Amniotic stem cell (primary cell): Measurements from ENCODE around the gene CRYBB3.
A peak's percentile ranks its signal among the peaks of the same experiment; 100 is the strongest.
"Not testable (repeated sequence)": the region's sequence is repeated elsewhere in the genome, so short reads cannot be mapped to it uniquely, and the experiment has no call there.

Experiments used
- DNase-seq: peaks from one replicate; lab custom pipeline; 2025; lab: John Stamatoyannopoulos, UW

The CRYBB3 gene

GRCh38 chr22:25207553-25208157 is 8.0 kb downstream of the CRYBB3 start:
- no peak for DNase-seq

- DNase-seq, result no peak
Observed at GRCh38 chr22:25208328-25208727, 8.7 kb downstream of the CRYBB3 start.

DNA sequence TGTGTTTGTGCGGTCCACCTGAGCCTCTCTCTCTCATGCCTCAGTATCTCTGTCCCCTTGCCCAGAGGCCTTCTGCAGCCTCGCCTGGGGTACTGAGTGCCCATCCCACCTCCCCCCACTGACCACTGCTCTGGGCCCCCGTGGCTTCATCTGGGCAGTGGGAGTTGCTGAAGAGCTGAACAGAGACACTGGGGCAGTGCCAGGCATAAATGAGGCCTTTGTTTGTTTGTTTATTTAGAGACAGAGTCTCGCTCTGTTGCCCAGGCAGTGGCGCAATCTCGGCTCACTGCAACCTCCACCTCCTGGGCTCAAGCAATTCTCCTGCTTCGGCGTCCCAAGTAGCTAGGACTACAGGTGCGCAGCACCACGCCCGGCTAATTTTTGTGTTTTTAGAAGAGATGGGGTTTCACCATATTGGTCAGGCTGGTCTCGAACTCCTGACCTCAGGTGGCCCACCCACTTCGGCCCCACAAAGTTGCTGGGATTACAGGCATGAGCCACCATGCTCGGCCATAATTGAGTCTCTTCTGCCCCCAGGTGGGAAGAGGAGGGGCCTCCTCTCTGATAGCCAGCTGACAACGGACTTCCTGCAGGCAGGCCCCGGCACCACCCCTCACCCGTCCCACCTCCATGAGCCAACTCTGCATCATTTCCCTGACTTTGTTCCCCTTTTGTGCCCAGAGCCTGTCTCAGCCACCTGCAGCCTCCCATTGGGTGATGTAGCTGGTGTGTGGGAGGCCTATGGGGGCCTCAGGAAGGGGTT is 9.3 kb downstream of the CRYBB3 start:
- DNase-seq, result no peak

DNA sequence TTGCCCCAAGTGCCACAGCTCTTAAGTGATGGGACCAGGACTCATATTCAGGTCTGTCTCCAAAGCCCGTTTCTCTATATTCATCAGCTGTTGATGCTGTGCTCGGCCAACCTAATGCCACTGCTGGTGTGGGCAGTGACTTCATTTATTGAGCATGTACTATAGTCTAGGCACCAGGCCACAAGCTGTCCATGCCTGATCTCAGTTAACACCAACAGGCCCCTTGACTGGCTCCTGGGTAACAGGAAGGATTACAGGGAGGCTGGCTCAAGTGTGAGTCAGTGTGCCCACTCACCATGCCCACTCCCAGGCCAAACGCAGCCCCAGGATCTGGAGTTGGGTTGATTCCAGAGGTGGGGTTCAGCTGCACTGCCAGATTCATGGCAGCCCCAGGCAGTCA is 11.1 kb downstream of the CRYBB3 start:
- DNase-seq, result no peak

DNA sequence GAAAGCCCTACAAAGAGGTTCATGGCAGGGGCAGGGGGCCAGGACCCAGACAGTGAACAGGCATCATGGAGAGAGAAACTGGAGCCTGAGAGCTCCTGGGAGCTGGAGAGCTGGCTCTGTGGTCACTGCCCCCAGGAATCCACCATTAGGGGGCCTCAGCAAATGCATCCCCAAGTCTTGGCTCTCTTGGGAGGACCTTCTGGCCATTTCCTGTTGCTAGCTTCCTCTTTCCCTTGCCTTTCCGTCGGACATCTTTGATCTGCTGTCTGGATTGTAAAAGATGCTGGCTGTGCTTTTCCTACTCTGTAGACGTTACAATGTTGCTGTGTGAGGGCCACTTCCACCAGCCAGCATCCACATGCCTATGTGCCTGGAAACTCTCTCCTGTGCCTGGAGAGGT is 12.7 kb downstream of the CRYBB3 start:
- DNase-seq, result no peak

DNA sequence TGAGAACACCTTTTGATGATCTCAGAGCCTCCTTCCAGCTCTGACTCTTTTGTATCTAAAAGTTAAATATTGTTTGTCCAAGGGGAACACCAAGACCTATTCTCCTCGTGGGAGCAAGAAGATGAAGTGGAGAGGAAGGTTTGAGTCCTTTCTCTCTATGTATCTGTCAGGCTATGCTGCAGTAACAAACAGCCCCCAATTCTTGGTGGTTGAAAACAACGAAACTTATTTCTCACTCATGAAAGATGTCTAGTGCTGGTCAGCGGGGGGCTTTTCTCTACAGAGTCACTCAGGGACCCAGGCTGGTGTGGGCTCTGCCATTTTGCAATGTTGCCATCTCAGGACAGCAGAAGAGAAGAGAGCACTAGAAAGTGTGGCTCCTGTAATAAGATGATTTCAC is 13.6 kb downstream of the CRYBB3 start:
- no peak for DNase-seq

- no peak for DNase-seq
Observed at GRCh38 chr22:25216230-25216629, 16.6 kb downstream of the CRYBB3 start.

DNA sequence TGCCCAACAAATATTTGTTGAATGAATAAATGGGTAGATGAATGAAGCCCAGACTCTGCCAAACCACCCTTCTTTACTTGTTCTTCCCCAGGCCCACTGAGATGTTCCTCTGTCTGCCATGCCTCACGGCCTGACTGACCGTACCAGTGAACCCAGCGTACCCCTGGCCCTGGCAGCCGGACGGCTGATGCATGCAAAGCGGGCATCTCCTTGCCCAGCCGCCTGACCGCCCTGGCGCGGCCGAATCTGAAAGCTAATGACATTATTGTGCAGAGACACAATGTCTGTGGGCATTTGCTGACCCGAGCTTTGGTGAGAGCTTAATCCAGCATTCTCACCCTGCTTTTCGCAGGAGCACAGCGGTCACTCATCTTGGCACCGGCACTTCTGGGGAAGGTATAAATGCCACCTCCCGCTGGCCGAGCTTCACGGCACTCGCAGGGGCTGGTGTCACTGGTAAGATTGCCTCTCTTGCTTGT is 19.6 kb downstream of the CRYBB3 start, which contains the start of gene CRYBB2:
Gene CRYBB2, plus strand, starts transcription at position 429 of the 479 bp plus-strand sequence. CDS start 1,791 bp downstream, outside the sequence.
- DNase-seq, result no peak

DNA sequence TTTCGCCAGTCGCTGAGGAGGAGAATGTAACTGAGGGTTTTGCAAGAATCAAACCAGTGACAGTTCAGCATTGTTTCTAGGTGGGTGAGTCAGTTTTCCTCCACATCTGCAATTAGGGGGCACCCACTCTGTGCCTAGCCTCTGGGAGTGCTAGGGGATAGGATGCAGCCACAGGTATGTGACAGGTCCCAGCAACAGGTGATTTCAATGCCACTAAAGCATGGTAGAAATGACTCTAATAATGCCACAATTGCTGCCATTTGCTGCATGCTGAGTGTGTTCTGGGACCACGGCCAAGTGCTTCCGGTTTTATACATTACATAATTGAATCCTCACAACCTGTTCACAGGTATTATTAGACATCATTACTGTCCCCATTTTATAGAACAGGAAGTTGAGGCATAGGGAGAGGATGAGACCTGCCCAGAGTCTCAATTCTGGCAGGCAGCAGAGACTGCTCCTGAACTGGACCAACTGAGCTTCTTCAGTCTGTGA is 20.3 kb downstream of the CRYBB3 start:
- no peak for DNase-seq

- no peak for DNase-seq
Observed at GRCh38 chr22:25221790-25222189, 22.1 kb downstream of the CRYBB3 start.

- DNase-seq, result no peak
Observed at GRCh38 chr22:25223269-25223850, 23.7 kb downstream of the CRYBB3 start.

DNA sequence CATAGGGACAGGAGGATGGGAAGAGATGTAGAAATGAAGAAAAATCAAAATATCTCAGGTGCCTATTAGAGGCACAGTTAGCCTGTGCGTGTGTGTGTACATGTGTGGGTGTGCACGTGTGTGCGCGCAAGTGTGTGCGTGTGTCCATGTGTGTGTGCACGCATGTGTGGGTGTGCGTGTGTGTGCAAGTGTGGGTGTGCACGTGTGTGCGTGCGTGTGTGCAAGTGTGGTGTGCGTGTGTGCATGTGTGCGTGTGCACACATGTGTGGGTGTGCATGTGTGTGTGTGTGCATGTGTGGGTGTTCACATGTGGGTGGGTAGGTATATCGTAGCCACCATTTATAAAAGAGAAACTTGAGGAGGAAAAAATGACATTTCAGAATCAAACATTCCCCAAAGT is 29.2 kb downstream of the CRYBB3 start:
- no peak for DNase-seq

DNA sequence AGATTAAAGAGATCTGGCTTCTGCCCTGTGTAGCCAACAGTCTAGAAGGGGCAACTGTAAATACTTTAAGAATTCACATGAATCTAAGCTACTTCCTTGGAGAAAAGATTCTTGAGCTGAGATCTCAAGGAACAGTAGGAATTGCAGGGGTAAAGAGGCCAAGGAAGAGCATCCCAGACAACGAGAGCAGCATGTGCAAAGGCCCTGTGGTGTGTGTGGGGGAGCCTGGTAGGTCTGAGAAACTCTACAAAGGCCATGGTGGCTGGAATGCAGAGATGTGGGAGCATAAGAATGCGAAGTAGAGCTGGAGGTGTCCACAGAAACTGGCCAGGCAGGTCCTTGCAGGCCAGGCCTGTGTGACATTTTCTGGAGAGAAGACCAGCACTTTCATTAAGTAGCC is 31.1 kb downstream of the CRYBB3 start:
- not testable (repeated sequence) for DNase-seq

DNA sequence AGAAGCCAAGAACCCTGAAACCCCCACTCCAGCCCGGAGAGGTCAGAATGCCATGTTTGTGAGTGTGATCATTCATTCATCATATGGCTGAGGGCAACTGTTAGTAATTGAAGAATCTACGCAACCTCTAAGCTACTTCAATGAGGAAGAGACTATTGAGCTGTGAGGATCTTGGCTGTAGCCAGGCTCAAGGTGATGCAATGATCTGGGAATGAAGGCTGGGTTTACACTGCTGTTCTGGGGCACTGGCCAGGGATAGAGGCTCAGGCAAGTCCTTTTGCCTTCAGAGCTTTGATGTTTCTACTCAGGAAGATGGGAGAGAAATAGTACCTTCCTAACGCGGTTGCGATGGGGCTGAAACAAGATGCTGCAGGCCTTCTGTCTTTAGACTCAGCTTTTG is 32.6 kb downstream of the CRYBB3 start:
- no peak for DNase-seq

DNA sequence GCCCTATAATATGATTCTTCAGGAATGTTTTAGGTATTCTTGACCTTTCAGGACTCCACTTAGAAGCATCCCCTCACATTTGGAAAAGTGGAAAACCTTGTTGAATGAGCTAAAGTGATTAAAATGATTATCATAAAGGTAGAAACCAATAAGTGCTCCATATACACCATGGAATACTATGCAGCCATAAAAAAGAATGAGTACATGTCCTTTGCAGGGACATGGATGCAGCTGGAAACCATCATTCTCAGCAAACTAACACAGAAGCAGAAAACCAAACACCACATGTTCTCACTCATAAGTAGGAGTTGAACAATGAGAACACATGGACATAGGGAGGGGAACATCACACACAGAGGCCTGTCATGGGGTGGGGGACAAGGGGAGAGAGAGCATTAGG is 34.0 kb downstream of the CRYBB3 start:
- DNase-seq, result not testable (repeated sequence)

DNA sequence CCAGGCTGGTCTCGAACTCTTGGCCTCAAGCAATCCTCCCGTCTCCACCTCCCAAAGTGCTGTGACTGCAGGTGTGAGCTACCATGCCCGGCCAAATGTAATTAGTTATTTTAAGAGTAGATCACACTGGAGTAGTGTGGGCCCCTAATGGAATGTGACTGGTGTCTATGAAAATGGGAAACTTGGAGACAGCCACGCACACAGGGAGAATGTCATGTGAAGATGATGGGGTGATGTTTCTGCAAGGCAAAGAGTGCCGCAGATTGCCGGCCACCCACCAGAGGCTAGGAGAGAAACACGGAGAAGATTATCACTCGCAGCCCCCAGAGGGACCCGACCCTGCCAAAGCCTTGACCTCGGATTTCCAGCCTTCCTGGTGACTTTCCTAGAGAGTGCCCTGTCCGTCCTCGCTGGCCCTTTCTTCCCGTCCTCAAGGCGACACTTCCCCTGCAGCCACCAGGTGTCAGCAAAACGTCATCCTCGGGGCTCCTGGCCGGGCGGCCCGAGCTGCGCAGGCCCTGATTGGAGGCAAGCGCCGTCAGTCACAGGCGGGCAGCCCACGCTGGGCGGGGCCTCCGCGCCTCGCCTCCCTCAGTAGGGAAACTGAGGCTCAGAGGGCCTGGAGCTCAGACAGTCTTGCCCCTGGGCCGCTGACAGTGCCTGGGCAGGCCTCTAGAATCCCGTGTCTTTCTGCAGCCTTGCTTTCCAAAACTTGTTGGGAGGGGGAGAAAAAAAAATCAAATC is 36.1 kb downstream of the CRYBB3 start:
- peak; percentile 8 for DNase-seq

DNA sequence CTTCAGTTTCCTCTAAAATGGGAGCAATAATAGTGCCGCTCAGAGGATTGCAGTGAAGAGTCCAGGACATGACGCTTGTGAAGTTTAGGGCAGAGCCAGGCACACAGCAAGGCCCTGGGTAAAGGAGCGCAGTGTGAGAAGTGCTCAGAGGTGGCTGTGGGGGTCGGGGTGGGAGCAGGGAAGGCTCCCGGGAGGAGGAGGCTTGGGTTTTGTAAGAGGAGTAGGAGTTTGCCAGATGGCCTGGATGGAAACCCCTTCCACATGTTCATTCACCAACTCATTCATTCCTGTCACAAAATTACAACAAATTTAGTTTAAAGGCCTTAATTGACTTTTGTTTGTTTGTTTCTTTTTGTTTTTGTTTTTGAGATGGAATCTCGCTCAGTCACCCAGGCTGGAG is 36.8 kb downstream of the CRYBB3 start:
- DNase-seq, result no peak

GRCh38 chr22:25237503-25237902 is 37.8 kb downstream of the CRYBB3 start:
- no peak for DNase-seq

- DNase-seq, result not testable (repeated sequence)
Observed at GRCh38 chr22:25238058-25238457, 38.4 kb downstream of the CRYBB3 start.

- not testable (repeated sequence) for DNase-seq
Observed at GRCh38 chr22:25255169-25255568, 55.5 kb downstream of the CRYBB3 start.
